ENCODE data around the gene KNDC1.

DNA sequence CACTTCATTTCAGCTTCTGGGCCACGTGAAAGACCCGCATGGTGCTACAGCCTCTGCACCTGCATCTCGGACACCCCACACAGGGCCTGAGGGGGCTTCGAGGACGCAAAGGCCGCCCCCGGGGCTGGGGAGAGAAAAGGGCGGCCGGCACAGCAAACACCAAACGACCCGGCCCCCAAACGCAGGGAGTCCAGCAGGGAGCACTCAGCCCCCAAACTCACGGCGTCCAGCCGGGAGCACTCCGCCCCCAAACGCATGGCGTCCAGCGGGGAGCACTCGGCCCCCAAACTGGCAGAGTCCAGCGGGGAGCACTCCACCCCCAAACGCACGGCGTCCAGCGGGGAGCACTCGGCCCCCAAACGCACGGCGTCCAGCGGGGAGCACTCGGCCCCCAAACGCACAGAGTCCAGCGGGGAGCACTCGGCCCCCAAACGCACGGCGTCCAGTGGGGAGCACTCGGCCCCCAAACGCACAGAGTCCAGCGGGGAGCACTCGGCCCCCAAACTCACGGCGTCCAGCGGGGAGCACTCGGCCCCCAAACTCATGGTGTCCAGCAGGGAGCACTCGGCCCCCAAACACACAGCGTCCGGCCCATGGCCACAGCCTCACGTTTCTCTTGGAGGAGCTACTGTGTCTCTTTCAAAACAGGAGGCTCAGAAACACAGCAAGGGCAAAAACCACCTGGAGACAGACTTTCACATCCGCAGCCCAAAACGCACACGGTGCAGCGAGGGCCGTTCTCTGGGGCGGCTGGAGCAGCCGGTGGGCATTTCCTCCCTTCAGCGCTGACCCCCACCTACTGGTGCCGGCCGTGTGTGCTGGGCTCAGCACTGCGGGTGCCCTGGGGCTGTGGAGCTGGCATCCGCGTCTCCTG is 43.0 kb downstream of the KNDC1 start:
- TF ChIP-seq, protein P1, sequence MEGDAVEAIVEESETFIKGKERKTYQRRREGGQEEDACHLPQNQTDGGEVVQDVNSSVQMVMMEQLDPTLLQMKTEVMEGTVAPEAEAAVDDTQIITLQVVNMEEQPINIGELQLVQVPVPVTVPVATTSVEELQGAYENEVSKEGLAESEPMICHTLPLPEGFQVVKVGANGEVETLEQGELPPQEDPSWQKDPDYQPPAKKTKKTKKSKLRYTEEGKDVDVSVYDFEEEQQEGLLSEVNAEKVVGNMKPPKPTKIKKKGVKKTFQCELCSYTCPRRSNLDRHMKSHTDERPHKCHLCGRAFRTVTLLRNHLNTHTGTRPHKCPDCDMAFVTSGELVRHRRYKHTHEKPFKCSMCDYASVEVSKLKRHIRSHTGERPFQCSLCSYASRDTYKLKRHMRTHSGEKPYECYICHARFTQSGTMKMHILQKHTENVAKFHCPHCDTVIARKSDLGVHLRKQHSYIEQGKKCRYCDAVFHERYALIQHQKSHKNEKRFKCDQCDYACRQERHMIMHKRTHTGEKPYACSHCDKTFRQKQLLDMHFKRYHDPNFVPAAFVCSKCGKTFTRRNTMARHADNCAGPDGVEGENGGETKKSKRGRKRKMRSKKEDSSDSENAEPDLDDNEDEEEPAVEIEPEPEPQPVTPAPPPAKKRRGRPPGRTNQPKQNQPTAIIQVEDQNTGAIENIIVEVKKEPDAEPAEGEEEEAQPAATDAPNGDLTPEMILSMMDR (IDR thresholded peaks at IDR 0.05), result no peak
- TF ChIP-seq EP300 (IDR thresholded peaks at IDR 0.05) (no peak), POLR2AphosphoS5 (IDR thresholded peaks at IDR 0.05) (no peak), POLR2A (IDR thresholded peaks at IDR 0.05; ENCODE audit: low read depth) (no peak)

Measured in esophagus muscularis mucosa (tissue), 4 donors.